ENCODE results near the gene LCOR.

GRCh38 chr10:96878057-96878456 is 46.0 kb downstream of the LCOR start:
- TF ChIP-seq CTCF (conservative IDR thresholded peaks at IDR 0.05) (no peak), ZFX (IDR thresholded peaks at IDR 0.05) (no peak)
